Measurements from ENCODE around the gene CTDSP2.
"Not testable (repeated sequence)": the region's sequence is repeated elsewhere in the genome, so short reads cannot be mapped to it uniquely, and the experiment has no call there.

The CTDSP2 gene

GRCh38 chr12:57853864-57854556, 7.5 kb upstream of the CTDSP2 start:
- no peak overlapping the region for H2AFZ ChIP-seq (ENCODE audit: low read depth, low read length)
- peaks cover 30% of the 10 kb centered on the region for H3K4me1 ChIP-seq (ENCODE audit: insufficient read depth, low read length)
- H3K36me3 ChIP-seq (ENCODE audit: insufficient read depth, low read length): no peaks in the 10 kb centered on the region
- H3K27me3 ChIP-seq (ENCODE audit: insufficient read depth, low read length): no peaks in the 10 kb centered on the region
- no peaks in the 10 kb centered on the region for H3K9me3 ChIP-seq (ENCODE audit: low read length)
- no peak overlapping the region for H3K4me3 ChIP-seq (ENCODE audit: low read length)

- H2AFZ ChIP-seq (ENCODE audit: low read depth, low read length): peak overlapping the region; percentile 6
- H3K4me1 ChIP-seq (ENCODE audit: insufficient read depth, low read length): peaks cover 30% of the 10 kb centered on the region
- H3K4me3 ChIP-seq (ENCODE audit: low read length): peak overlapping the region; percentile 12
- H3K36me3 ChIP-seq (ENCODE audit: insufficient read depth, low read length): no peaks in the 10 kb centered on the region
- H3K27me3 ChIP-seq (ENCODE audit: insufficient read depth, low read length): no peaks in the 10 kb centered on the region
- no peaks in the 10 kb centered on the region for H3K9me3 ChIP-seq (ENCODE audit: low read length)
Measured at GRCh38 chr12:57852620-57853500, 6.3 kb upstream of the CTDSP2 start.

GRCh38 chr12:57852200-57852599, 5.7 kb upstream of the CTDSP2 start:
- H3K27me3 ChIP-seq (ENCODE audit: insufficient read depth, low read length): no peaks in the 10 kb centered on the region
- H3K4me1 ChIP-seq (ENCODE audit: insufficient read depth, low read length): peaks cover 31% of the 10 kb centered on the region
- no peaks in the 10 kb centered on the region for H3K36me3 ChIP-seq (ENCODE audit: insufficient read depth, low read length)
- no peaks in the 10 kb centered on the region for H3K9me3 ChIP-seq (ENCODE audit: low read length)
- H3K4me3 ChIP-seq (ENCODE audit: low read length): peak overlapping the region; percentile 12
- no peak overlapping the region for H2AFZ ChIP-seq (ENCODE audit: low read depth, low read length)

GRCh38 chr12:57851552-57851951, 5.0 kb upstream of the CTDSP2 start:
- no peaks in the 10 kb centered on the region for H3K36me3 ChIP-seq (ENCODE audit: insufficient read depth, low read length)
- no peaks in the 10 kb centered on the region for H3K27me3 ChIP-seq (ENCODE audit: insufficient read depth, low read length)
- H2AFZ ChIP-seq (ENCODE audit: low read depth, low read length): no peak overlapping the region
- no peak overlapping the region for H3K4me3 ChIP-seq (ENCODE audit: low read length)
- H3K4me1 ChIP-seq (ENCODE audit: insufficient read depth, low read length): peaks cover 33% of the 10 kb centered on the region
- H3K9me3 ChIP-seq (ENCODE audit: low read length): no peaks in the 10 kb centered on the region

- H3K27me3 ChIP-seq (ENCODE audit: insufficient read depth, low read length): no peaks in the 10 kb centered on the region
- H3K4me1 ChIP-seq (ENCODE audit: insufficient read depth, low read length): peaks cover 33% of the 10 kb centered on the region
- H3K4me3 ChIP-seq (ENCODE audit: low read length): no peak overlapping the region
- H2AFZ ChIP-seq (ENCODE audit: low read depth, low read length): no peak overlapping the region
- no peaks in the 10 kb centered on the region for H3K9me3 ChIP-seq (ENCODE audit: low read length)
- no peaks in the 10 kb centered on the region for H3K36me3 ChIP-seq (ENCODE audit: insufficient read depth, low read length)
Measured at GRCh38 chr12:57850854-57851430, 4.4 kb upstream of the CTDSP2 start.

- H2AFZ ChIP-seq (ENCODE audit: low read depth, low read length); H3K27me3 ChIP-seq (ENCODE audit: insufficient read depth, low read length); H3K4me3 ChIP-seq (ENCODE audit: low read length); H3K36me3 ChIP-seq (ENCODE audit: insufficient read depth, low read length); H3K9me3 ChIP-seq (ENCODE audit: low read length): not testable (repeated sequence)
- peaks cover 34% of the 10 kb centered on the region for H3K4me1 ChIP-seq (ENCODE audit: insufficient read depth, low read length)
Measured at GRCh38 chr12:57849447-57849846, 2.9 kb upstream of the CTDSP2 start.

- no peaks in the 10 kb centered on the region for H3K27me3 ChIP-seq (ENCODE audit: insufficient read depth, low read length)
- H3K4me1 ChIP-seq (ENCODE audit: insufficient read depth, low read length): peaks cover 38% of the 10 kb centered on the region
- no peak overlapping the region for H3K4me3 ChIP-seq (ENCODE audit: low read length)
- H3K9me3 ChIP-seq (ENCODE audit: low read length): no peaks in the 10 kb centered on the region
- H3K36me3 ChIP-seq (ENCODE audit: insufficient read depth, low read length): no peaks in the 10 kb centered on the region
- H2AFZ ChIP-seq (ENCODE audit: low read depth, low read length): no peak overlapping the region
Measured at GRCh38 chr12:57849035-57849434, 2.5 kb upstream of the CTDSP2 start.

GRCh38 chr12:57848208-57848607, 1.7 kb upstream of the CTDSP2 start:
- Histone ChIP-seq H3K27me3 (ENCODE audit: insufficient read depth, low read length) (no peaks in the 10 kb centered on the region), H3K9me3 (ENCODE audit: low read length) (no peaks in the 10 kb centered on the region), H2AFZ (ENCODE audit: low read depth, low read length) (no peak overlapping the region), H3K4me1 (ENCODE audit: insufficient read depth, low read length) (peaks cover 38% of the 10 kb centered on the region), H3K4me3 (ENCODE audit: low read length) (no peak overlapping the region), H3K36me3 (ENCODE audit: insufficient read depth, low read length) (peaks cover 3% of the 10 kb centered on the region)

GRCh38 chr12:57846285-57846576, 298 bp downstream of the CTDSP2 start:
- H3K36me3 ChIP-seq (ENCODE audit: insufficient read depth, low read length): peaks cover 4% of the 10 kb centered on the region

GRCh38 chr12:57845478-57846284, 848 bp downstream of the CTDSP2 start:
- peak overlapping the region; percentile 93 for H3K4me3 ChIP-seq (ENCODE audit: low read length)
- H3K27me3 ChIP-seq (ENCODE audit: insufficient read depth, low read length): no peaks in the 10 kb centered on the region
- no peaks in the 10 kb centered on the region for H3K9me3 ChIP-seq (ENCODE audit: low read length)
- H3K4me1 ChIP-seq (ENCODE audit: insufficient read depth, low read length): peaks cover 41% of the 10 kb centered on the region
- H3K36me3 ChIP-seq (ENCODE audit: insufficient read depth, low read length): peaks cover 4% of the 10 kb centered on the region
- peak overlapping the region; percentile 19 for H2AFZ ChIP-seq (ENCODE audit: low read depth, low read length)

More at GRCh38 chr12:57846285-57846576, 298 bp downstream of the CTDSP2 start:
- Histone ChIP-seq H2AFZ (ENCODE audit: low read depth, low read length) (peak overlapping the region; percentile 19), H3K9me3 (ENCODE audit: low read length) (no peaks in the 10 kb centered on the region), H3K4me1 (ENCODE audit: insufficient read depth, low read length) (peaks cover 40% of the 10 kb centered on the region), H3K4me3 (ENCODE audit: low read length) (peak overlapping the region; percentile 93), H3K27me3 (ENCODE audit: insufficient read depth, low read length) (no peaks in the 10 kb centered on the region)

- H2AFZ ChIP-seq (ENCODE audit: low read depth, low read length): no peak overlapping the region
- H3K36me3 ChIP-seq (ENCODE audit: insufficient read depth, low read length): peaks cover 7% of the 10 kb centered on the region
- no peaks in the 10 kb centered on the region for H3K9me3 ChIP-seq (ENCODE audit: low read length)
- peak overlapping the region; percentile 93 for H3K4me3 ChIP-seq (ENCODE audit: low read length)
- H3K27me3 ChIP-seq (ENCODE audit: insufficient read depth, low read length): no peaks in the 10 kb centered on the region
- H3K4me1 ChIP-seq (ENCODE audit: insufficient read depth, low read length): peaks cover 49% of the 10 kb centered on the region
Measured at GRCh38 chr12:57844709-57845477, 1.6 kb downstream of the CTDSP2 start.
